NCI-H226 (cell line): ENCODE results near the gene GRIK3.

ENCODE experiments used
- DNase-seq: peaks from one replicate; pipeline ENCODE4 v3.0.0-alpha.2; 2015

GRIK3 gene

GRCh38 chr1:36807262-36807661, 227.1 kb downstream of the GRIK3 start:
- no peak for DNase-seq

DNA sequence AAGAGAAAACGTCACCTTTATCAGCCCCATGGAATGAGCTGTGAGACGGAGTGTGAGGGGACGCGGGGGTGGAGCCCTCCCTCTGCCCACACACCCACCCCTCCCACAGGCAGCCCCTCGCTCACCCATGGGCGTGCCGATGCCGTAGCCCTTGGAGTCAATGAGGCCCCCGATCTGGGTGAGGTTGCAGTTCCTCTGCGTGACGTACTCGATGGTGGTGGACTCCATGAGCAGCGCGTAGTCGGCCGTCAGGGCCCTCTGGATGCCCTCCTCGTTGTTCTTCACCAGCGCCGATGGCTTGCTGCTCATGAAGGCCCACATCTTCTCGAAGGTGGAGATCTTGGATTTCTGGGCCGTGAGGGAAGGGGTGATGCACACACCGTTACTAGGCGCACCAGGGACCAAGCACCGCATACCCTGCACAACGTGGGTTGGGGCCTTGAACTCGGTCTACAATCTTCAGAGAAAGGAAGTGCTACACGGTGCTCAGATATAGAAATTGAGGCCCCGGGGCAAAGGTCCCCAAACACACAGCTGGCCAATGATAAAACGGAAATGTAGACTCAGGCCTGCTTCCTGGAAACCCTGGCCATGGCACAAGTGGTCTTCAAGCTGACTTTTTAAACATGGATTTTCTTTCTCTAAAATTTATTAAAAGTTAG, 228.2 kb downstream of the GRIK3 start:
- DNase-seq, result no peak

DNA sequence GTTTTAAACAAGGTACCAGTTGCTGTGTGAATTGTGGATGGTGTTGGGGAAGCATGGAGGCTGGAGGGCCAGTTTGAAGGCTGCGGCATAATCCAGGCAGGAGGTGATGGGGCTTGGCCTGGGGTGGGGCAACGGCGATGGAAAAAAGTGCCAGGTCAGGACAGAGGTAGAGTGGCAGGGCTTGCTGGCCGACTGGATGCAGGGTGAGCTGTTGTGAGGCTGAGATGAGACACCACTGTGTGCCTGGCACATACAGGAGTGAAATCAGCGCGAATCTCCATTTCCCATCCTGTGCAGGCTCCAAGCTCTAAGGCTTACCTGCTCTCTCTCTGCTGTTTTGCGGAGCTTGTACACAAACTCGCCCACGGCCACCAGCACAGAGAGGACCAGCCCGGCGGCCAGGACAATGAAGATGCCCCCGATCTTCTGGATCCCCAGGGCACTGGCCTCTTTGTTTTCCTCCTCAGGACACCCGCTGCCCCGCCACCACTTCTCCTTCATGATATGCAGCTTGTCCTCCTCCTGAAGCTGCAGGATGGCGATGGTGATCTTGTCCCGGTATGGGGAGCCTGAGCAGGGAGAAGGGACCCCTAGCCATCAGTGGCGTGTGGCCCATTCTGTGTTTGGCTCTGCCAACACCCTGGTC, 229.5 kb downstream of the GRIK3 start:
- no peak for DNase-seq

DNA sequence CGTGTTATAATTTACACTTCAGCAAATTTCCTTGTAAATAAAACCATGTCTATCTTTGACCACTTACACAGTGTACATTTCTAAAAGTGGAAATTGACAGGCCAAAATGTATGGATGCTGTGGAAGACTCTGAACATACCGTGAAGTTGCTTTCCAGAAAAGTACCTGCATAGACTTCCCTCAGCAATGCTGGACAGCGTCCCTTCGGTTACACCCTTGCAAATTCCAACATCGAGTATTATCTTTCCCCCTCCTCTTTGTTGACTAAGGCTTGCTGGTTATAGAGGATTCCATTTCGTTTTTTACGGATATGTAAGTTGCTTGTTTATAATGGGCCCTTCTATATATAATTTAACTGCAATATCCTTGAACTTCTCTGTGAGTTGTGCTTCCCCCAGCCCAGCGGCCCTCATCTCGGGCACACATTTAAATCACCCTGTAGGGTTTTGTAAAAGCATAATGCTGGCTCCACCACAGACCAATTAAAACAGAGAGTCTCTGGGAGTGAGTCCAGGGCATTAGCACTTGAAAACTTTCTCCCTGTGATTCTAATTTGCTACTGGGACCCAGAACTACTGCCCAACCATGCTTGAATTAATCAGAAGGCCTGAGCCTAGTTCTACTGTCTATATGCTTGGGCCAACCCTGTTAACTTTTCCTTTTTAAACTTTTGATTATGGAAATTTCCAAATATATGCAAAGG, 230.3 kb downstream of the GRIK3 start:
- DNase-seq, result no peak

GRCh38 chr1:36802018-36802417, 232.3 kb downstream of the GRIK3 start:
- DNase-seq, result no peak

GRCh38 chr1:36797761-36798160, 236.6 kb downstream of the GRIK3 start:
- no peak for DNase-seq

DNA sequence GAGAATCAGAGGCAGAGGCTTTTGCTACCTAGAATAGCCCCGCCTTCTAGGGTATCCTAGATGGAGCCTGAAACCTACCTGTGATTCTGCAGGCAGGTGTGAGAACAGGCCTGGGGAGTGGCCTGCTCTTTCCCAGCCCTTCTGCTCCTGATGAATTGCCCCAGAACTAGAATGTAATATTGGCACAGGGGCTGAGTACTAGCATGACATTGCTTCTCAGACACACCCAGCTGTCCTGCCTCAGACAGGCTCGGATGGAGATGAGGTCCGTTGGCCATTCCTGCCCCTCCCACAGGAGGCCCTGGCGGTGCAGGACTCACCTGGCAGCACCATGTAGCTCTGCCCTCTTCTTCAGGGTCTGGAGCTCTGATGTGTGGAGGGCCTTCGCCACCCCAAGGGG, 237.6 kb downstream of the GRIK3 start:
- DNase-seq, result no peak

DNA sequence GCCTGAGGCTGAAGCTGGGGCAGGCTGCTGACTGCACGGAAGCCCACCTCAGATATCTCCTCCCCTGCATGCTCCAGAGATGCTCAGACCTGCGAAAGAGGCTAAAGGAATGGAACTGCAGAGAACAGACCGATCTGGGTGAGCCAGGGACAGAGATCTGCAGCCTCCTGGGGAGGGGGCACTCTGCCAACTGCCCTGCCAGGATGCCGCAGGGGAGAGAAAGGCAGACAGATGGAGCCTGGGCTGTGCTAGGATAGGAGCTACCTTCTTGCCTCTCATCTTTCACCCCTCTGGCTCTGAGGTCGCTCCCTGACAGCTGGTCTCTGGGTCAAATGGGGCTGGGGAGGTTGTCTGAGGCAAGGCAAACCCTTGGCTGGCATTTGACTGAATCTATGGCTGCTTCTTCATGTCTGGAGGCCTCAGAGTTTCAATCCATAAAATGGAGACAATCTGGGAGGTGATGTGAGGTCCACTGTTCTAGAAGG, 238.2 kb downstream of the GRIK3 start:
- DNase-seq, result no peak

DNA sequence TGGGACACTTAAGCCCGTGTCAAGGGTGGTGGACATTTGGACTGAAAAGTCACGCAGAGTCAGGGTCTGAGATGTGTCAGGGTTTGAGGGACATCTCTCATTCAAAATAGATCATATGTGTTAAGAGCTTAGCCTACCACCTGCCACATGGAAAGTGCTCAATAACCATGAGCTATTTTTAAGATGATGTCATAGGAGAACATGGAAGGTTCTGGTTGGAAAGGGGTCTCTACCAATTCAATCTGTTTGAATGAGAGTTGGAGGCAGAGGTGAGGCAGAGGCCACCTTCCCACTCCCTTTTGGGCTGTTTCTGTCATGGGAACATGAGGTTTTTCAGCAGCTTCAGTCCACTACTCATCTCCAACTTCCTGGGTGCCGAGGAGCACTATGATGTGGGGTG, 239.9 kb downstream of the GRIK3 start:
- no peak for DNase-seq

DNA sequence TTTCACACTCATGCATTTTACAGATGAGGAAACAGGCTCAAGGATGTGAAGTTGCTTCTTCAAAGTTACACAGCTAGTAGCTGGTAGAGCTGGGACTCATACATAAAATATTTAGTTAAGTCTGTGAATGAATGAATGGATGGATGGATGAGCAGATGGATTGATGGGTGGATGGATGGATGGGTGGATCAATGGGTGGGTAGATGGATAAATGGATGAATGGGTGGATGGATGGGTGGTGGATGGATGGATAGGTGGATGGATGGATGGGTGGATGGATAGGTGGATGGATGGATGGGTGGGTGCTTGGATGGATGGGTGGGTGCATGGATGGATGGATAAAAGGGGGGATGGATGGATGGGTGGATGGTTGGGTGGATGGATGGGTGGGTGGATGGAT, 240.9 kb downstream of the GRIK3 start:
- no peak for DNase-seq

GRCh38 chr1:36792292-36792691, 242.0 kb downstream of the GRIK3 start:
- no peak for DNase-seq

- no peak for DNase-seq
Observed at GRCh38 chr1:36790191-36790590, 244.1 kb downstream of the GRIK3 start.

- no peak for DNase-seq
Observed at GRCh38 chr1:36789535-36789934, 244.8 kb downstream of the GRIK3 start.

DNA sequence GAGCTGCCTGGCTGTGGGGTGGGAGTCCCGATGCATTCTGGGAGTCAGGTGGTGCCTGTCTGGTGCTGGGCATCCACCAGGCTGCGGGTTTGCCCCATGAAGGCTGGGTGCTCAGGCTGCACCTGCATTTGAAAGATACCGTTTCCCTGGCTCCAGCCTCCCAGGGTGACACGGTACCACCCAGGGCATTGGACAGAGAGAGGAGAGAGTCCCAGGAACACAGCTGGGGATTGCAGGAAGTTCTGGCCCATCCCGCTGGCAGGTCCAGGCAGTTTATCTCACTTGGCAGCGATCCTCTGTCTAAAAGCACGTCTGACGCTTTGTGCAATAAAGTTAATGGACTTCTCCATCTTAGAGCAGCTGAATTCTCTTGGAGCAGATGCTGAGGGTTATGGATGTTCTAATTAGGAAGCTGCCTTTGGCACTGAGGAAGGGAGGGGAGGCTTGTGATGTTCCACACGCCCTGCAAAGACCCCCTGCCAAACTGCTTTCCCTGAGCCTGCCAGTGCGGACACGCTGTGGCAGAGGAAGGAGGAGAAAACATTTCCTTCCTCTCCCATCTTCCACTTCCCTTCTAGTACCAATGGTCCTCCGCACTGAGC, 246.9 kb downstream of the GRIK3 start:
- no peak for DNase-seq

GRCh38 chr1:36786425-36786824, 247.9 kb downstream of the GRIK3 start:
- DNase-seq, result no peak

GRCh38 chr1:36784147-36784859, 250.0 kb downstream of the GRIK3 start:
- no peak for DNase-seq

GRCh38 chr1:36783475-36783874, 250.8 kb downstream of the GRIK3 start:
- DNase-seq, result no peak

- DNase-seq, result no peak
Observed at GRCh38 chr1:36782785-36783184, 251.5 kb downstream of the GRIK3 start.

DNA sequence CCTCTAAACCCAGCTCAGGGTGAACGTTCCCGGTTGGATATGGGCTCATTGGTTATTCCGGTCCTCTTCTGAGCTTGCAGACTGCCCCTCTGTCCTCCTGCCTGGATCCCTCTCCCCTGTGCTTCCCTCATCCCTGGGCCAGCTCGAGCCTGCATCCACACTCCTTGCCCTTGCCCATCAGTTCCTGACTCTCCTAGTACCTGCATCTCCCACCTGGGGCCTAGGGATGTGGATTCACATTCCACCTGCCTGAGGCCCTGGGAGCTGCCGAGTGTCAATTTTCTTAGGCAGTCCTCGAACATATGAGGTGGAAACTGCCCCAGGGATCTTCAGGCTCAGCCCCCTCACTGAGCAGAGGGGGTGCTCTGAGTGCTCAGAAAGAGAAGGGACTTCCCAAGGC, 252.2 kb downstream of the GRIK3 start:
- no peak for DNase-seq

- no peak for DNase-seq
Observed at GRCh38 chr1:36781098-36781497, 253.2 kb downstream of the GRIK3 start.

DNA sequence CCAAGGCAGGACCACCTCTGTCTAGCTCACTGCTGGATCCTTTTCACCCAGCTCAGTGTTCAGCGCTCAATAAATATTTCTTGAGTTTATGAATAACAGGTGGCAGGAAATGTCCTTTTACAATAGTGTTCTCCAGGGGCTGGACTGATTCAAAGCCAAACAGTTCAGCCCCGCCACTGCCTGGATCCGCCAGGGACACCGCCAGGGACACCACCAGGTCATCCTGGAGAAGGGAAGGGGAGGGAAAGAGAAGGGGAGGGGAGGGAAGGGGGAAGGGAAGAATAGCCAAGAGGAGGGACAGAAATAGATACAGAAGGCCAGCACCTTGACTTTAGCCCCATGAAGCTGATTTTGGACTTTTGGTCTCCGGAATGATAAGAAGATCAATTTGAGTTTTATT, 255.6 kb downstream of the GRIK3 start:
- no peak for DNase-seq

DNA sequence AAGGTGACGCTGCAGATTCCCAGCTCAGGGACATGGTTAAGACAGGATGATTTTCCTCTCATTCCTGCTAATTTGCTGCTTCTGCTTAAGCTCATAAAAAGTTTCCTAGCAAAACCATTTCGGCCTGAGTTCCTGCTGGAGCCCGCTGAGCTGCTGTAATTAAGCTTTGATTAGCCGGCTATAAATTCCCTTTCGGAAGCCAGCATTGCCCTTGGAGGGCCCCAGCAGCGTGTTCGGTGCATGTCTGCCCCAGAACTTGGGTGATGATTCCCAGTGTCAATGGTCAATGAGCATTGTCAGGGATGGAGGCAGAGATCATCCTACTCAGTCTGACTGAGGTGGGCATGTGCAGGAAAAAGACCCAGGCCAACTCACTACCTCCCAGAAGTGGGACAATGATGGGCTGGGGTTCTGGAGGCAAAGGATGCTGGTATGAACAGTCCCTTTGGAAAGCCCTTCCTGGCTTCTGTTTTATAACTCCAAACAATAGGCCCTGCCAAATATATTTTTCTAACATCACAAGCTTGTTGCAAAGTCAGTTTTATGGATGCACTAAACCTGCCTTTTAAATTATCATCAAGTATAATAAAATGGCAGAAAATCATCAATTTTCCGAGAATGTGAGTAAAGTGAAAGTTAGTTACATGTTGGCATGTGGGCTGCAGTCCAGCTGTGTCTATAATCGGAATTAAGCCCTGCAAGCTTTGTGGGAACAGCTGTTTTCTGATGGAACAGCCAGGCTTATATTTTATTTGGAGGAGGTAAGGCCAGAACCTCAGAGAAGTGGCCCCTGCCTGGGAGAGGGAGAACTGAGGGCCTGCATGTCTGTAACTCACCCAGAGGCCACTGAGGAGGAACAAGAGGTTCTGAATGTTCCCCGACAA, 257.1 kb downstream of the GRIK3 start:
- DNase-seq, result no peak
